ENCODE data around the gene APRT.

Gene APRT

DNA sequence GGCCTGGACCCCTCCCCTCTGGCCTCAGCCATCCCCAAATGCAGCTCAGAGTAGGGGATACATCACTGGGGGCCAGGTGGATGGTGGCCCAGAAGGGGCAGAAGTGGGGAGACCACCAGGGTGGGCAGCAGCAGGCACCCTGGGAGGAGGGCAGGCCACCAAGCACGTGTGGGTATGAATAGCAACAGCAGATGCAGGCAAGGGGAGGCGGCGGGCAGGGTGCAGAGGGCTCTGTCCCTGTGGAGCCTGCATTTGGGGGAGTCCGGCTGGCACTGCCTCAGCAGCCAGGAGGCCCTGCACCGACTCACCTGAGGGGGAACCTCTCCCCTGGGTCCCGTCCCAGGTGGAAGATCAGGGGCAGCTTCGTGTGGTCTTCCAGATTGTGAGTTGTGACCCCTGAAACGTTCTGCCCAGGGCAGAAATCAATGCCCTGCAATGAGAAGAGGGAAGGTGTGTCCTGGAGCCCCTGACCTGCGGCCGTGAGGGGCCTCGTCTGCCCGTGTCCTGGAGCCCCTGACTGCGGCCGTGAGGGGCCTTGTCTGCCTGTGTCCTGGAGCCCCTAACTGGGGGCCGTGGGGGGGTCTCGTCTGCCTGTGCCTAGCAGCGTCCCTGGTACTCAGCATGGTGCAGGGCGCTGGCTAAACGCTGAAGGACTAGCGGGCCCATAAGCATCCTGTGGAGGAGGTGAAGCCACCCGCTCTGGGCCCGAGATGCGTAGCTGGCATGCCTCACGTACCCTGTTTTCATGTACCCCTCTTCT lies 10.7 kb upstream of the APRT start:
- no peak for TF ChIP-seq FOXM1 (IDR thresholded peaks at IDR 0.05; ENCODE audit: borderline replicate concordance, low read depth)
- TF ChIP-seq CEBPB (IDR thresholded peaks at IDR 0.05): no peak
- no peak for TF ChIP-seq TCF12 (IDR thresholded peaks at IDR 0.05; ENCODE audit: low read depth)
- TF ChIP-seq NFIC (IDR thresholded peaks at IDR 0.05): no peak
- TF ChIP-seq TEAD4 (IDR thresholded peaks at IDR 0.05): no peak
- TF ChIP-seq TAF1 (IDR thresholded peaks at IDR 0.05; ENCODE audit: low read depth): no peak
- no peak for TF ChIP-seq YY1 (IDR thresholded peaks at IDR 0.05; ENCODE audit: low read depth)
- TF ChIP-seq CREB1 (IDR thresholded peaks at IDR 0.05; ENCODE audit: low read depth): no peak

DNA sequence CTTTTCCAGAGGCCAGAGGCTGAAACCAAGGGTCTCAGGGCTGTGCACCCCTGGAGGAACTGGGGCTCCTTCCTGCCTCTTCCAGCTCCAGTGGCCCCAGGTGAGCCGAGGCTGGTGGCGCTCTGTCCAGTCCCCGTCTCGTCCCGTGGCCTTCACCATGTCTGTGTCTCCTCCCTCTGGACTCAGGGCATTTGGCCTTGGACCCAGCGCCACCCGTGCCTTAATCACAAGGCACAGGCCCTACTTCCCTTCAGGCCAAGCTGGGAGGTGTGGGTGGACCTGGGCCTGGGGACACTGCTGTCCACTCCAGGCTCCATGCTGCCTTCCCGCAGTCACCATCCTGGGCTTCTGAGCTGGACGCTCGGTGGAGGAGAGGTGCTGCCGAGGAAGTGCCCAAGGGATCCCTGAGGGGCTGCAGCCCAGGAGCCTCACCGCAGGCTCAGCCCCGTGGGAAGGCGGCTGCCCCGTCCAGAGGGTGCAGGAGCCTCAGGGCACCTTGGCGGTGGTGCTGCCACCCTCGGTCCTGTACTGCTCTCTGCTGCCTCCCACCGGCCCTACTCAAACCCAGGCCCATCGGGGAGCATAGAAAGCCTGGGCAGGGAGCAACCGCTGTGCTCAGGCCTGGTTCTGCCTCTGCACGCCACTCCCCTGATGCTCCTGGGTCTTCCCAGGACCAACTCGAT lies 9.6 kb upstream of the APRT start:
- no peak for TF ChIP-seq YY1 (IDR thresholded peaks at IDR 0.05; ENCODE audit: low read depth)
- no peak for TF ChIP-seq EGR1 (IDR thresholded peaks at IDR 0.05)
- no peak for TF ChIP-seq ZBTB7A (IDR thresholded peaks at IDR 0.05; ENCODE audit: low read depth)
- TF ChIP-seq TEAD4 (IDR thresholded peaks at IDR 0.05): no peak
- TF ChIP-seq TCF12 (IDR thresholded peaks at IDR 0.05; ENCODE audit: low read depth): no peak
- TF ChIP-seq RAD21 (IDR thresholded peaks at IDR 0.05; ENCODE audit: low read depth): no peak
- TF ChIP-seq TAF1 (IDR thresholded peaks at IDR 0.05; ENCODE audit: low read depth): no peak
- TF ChIP-seq, protein P1, sequence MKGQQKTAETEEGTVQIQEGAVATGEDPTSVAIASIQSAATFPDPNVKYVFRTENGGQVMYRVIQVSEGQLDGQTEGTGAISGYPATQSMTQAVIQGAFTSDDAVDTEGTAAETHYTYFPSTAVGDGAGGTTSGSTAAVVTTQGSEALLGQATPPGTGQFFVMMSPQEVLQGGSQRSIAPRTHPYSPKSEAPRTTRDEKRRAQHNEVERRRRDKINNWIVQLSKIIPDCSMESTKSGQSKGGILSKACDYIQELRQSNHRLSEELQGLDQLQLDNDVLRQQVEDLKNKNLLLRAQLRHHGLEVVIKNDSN (IDR thresholded peaks at IDR 0.05): no peak

DNA sequence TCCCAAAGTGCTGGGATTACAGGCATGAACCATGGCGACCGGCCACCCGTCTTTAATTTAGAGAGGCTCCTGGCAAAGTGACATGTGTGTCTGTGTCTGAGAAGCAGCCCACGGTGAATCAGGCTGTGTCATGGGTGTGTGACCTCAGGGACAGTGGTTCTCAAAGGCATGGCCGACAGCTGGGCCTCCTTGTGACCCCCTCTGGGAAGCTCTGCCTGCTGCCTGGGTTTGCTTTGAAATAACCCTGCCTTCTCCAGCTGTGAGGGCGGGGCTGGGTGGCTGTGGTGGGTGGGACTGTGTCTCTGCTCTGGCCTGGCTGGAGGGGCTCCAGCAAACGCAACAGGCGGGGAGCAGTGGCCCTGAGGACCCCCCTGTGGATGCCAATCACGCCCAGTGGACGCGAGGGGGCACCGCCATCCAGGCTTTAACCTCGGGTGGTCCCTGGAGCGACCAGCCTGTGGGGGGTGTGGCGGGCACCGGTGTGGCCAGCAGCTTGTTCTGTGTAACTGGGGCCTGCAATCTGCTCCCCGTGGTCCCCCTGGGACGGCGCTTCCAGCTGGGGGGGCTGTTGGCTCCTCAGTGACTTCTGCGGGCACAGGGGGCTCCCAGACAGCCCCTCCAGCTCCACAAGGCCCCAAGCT lies 8.8 kb upstream of the APRT start:
- TF ChIP-seq TEAD4 (IDR thresholded peaks at IDR 0.05) (no peak), RAD21 (IDR thresholded peaks at IDR 0.05; ENCODE audit: low read depth) (no peak), FOXM1 (IDR thresholded peaks at IDR 0.05; ENCODE audit: borderline replicate concordance, low read depth) (no peak), TAF1 (IDR thresholded peaks at IDR 0.05; ENCODE audit: low read depth) (no peak), EP300 (IDR thresholded peaks at IDR 0.05; ENCODE audit: borderline replicate concordance) (no peak), YY1 (IDR thresholded peaks at IDR 0.05; ENCODE audit: low read depth) (no peak), ZBTB7A (IDR thresholded peaks at IDR 0.05; ENCODE audit: low read depth) (no peak), TCF12 (IDR thresholded peaks at IDR 0.05; ENCODE audit: low read depth) (no peak)
- TF ChIP-seq, protein P2, sequence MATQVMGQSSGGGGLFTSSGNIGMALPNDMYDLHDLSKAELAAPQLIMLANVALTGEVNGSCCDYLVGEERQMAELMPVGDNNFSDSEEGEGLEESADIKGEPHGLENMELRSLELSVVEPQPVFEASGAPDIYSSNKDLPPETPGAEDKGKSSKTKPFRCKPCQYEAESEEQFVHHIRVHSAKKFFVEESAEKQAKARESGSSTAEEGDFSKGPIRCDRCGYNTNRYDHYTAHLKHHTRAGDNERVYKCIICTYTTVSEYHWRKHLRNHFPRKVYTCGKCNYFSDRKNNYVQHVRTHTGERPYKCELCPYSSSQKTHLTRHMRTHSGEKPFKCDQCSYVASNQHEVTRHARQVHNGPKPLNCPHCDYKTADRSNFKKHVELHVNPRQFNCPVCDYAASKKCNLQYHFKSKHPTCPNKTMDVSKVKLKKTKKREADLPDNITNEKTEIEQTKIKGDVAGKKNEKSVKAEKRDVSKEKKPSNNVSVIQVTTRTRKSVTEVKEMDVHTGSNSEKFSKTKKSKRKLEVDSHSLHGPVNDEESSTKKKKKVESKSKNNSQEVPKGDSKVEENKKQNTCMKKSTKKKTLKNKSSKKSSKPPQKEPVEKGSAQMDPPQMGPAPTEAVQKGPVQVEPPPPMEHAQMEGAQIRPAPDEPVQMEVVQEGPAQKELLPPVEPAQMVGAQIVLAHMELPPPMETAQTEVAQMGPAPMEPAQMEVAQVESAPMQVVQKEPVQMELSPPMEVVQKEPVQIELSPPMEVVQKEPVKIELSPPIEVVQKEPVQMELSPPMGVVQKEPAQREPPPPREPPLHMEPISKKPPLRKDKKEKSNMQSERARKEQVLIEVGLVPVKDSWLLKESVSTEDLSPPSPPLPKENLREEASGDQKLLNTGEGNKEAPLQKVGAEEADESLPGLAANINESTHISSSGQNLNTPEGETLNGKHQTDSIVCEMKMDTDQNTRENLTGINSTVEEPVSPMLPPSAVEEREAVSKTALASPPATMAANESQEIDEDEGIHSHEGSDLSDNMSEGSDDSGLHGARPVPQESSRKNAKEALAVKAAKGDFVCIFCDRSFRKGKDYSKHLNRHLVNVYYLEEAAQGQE (IDR thresholded peaks at IDR 0.05; ENCODE audit: low read depth): no peak
- TF ChIP-seq, protein P3, sequence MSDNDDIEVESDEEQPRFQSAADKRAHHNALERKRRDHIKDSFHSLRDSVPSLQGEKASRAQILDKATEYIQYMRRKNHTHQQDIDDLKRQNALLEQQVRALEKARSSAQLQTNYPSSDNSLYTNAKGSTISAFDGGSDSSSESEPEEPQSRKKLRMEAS (IDR thresholded peaks at IDR 0.05): no peak
- TF ChIP-seq, protein P1 (IDR thresholded peaks at IDR 0.05): no peak

DNA sequence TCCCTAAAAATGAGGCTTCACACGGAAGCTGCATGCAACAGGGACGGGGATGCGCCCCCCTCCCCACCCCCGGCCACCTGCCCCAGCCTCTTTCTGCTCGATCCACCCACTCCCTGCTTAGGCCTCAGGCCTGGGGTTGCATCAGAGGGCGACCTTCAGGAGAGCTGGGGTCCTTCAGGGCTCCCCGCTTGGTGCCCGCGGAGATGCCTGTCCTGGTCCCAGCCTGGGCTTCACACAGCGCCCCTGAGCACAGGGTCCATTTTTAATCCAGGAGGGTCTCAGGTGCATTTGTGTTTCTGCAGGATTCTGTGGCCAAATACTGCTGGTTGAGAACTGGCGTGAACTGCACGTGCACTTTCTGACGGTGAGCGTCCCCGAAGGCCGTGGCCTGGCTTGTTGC lies 7.4 kb upstream of the APRT start:
- TF ChIP-seq TEAD4 (IDR thresholded peaks at IDR 0.05) (no peak), EGR1 (IDR thresholded peaks at IDR 0.05) (no peak), CEBPB (IDR thresholded peaks at IDR 0.05) (no peak), CREB1 (IDR thresholded peaks at IDR 0.05; ENCODE audit: low read depth) (no peak), YY1 (IDR thresholded peaks at IDR 0.05; ENCODE audit: low read depth) (no peak), EP300 (IDR thresholded peaks at IDR 0.05; ENCODE audit: borderline replicate concordance) (no peak), TCF12 (IDR thresholded peaks at IDR 0.05; ENCODE audit: low read depth) (no peak), FOXM1 (IDR thresholded peaks at IDR 0.05; ENCODE audit: borderline replicate concordance, low read depth) (no peak), RAD21 (IDR thresholded peaks at IDR 0.05; ENCODE audit: low read depth) (no peak), ZBTB7A (IDR thresholded peaks at IDR 0.05; ENCODE audit: low read depth) (no peak), NFIC (IDR thresholded peaks at IDR 0.05) (no peak), TAF1 (IDR thresholded peaks at IDR 0.05; ENCODE audit: low read depth) (no peak)
- TF ChIP-seq, protein P3 (IDR thresholded peaks at IDR 0.05): no peak
- TF ChIP-seq, protein P1 (IDR thresholded peaks at IDR 0.05): no peak
- TF ChIP-seq, protein P2 (IDR thresholded peaks at IDR 0.05; ENCODE audit: low read depth): no peak

DNA sequence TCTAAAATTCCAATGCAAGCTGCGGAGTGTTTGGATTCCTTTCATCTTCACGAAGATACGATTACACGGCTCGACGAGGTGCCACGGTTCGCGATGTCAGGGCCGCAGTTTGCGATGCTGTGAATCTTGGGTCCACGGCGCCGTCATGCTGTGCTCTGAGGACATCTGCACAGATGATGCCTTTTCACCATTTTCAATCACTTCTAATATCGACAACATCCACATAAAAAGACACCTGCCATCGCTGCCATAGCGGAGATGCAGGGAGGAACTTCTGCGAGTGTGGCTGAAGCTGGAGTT lies 6.8 kb upstream of the APRT start:
- TF ChIP-seq, protein P1 (IDR thresholded peaks at IDR 0.05): no peak
- TF ChIP-seq TEAD4 (IDR thresholded peaks at IDR 0.05): no peak
- no peak for TF ChIP-seq FOXM1 (IDR thresholded peaks at IDR 0.05; ENCODE audit: borderline replicate concordance, low read depth)
- TF ChIP-seq, protein P3 (IDR thresholded peaks at IDR 0.05): no peak
- no peak for TF ChIP-seq EGR1 (IDR thresholded peaks at IDR 0.05)
- TF ChIP-seq NFIC (IDR thresholded peaks at IDR 0.05): no peak

Data from Ishikawa (cell line).